Mesenteric fat pad (tissue), 1 donor: ENCODE results near the gene KDM1B. TPM values are rescaled to one million over a fixed set of nuclear protein-coding genes. Genes with fewer than 3 reads are reported as not detected.
"Not testable (repeated sequence)": the region's sequence is repeated elsewhere in the genome, so short reads cannot be mapped to it uniquely, and the experiment has no call there.

Source experiments
- DNase-seq: peaks from one replicate; pipeline ENCODE4 v3.0.0-alpha.2; 2020; ENCODE audit warnings: low spot score
- total RNA-seq: library from RNA; stranded (reverse); fragmentation: NEBNext Ultra II Directional; extraction: Animal tissue kit (Norgen Biotek cat#: 25700); gene quantifications from one replicate; pipeline ENCODE4 v1.2.1, GENCODE V29; 2021
- donor health status: DM: yes; HTN: yes; CAD: no.

KDM1B gene
- total RNA-seq, 1 donor from 2014 or later, result 13.3 TPM

DNA sequence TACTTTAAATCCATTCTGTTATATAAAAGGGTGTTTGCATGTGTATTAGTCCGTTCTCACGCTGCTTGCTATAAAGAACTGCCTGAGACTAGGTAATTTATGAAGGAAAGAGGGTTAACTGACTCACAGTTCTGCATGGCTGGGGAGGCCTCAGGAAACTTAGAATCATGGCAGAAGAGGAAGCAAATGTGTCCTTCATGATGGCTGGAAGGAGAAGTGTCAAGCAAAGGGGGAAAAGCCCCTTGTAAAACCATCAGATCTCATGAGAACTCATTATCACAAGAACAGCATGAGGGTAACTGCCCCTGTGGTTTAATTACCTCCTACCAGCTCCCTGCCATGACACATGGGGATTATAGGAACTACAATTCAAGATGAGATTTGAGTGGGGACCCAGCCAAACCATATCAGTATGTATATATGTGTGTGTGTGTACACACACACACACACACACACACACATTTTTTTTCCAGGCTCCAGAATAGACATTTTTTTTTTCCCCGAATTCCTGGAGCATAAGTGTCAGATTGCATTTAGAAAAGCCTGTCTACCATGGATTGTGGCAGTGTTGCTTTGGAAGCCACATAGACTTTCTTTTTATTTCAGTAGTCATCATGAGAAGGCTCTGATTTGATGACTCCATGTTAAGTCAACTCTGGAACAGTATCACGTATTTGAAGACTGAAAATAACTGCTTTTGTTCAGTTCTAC is 31.5 kb downstream of the KDM1B start:
- no peak for DNase-seq

DNA sequence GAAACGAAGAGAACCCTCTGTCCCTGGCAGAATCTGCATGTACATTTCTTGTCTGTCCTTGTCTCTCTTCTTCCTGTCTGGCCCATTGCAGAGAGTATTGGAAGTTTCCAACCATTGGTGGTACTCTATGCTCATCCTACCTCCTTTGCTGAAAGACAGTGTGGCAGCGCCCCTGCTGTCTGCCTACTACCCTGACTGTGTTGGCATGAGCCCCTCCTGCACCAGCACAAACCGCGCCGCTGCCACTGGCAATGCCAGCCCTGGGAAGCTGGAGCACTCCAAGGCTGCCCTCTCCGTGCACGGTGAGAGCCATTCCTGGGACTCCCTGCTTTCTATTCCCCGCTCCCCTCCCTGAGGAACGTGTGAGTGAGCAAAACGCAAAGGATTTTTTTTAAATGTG is 32.5 kb downstream of the KDM1B start:
- DNase-seq, result no peak

DNA sequence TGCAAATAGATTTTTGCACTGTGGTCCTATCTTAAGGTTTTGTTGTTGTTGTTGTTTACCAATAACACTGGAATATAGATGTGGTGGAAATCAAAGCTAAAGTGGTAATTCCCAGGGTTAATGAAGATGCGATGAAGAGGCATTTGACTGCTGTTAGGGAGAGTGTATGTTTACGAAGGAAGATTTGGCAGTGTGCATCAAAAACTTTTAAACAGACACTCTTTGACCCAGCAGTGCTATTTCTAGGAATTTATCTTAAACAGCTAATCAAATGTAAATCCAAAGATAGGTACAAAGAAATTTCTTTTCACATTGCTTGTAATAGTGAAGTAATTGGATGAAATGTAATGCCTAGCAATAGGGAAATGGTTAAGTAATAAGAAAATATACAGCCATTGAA is 34.0 kb downstream of the KDM1B start:
- no peak for DNase-seq

DNA sequence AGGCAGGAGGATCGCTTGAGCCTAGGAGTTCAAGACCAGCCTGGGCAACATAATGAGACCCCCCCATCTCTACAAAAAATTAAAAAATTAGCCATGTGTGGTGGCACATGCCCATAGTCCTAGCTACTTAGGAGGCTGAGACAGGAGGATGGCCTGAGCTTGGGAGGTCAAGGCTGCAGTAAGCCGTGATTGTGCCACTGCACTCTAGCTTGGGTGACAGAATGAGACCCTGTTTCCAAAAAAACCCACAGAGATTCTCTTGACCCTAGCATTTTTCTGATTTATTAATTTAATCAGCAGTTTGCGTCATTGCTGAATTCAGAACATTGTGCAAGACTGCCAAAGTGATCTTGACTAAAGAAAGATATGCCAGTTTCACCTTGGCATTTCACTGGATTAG is 36.8 kb downstream of the KDM1B start:
- no peak for DNase-seq

DNA sequence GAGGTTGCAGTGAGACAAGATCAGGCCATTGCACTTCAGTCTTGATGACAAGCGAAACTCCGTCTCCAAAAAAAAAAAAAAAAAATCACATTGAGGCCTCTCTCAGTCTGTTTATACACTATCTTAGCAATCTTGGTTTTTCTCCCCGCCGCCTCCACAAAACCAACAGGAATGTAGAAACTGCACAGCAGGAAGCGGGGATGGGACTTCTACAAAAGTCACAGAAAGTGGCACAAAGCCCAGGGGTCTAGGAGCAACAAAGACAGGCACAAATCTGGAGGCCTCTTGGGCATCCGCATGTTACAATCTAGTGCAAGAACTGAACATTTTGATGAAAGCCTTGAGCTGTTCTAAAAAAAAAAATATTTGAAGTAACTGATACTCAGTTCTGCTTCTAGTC is 48.6 kb downstream of the KDM1B start:
- no peak for DNase-seq

DNA sequence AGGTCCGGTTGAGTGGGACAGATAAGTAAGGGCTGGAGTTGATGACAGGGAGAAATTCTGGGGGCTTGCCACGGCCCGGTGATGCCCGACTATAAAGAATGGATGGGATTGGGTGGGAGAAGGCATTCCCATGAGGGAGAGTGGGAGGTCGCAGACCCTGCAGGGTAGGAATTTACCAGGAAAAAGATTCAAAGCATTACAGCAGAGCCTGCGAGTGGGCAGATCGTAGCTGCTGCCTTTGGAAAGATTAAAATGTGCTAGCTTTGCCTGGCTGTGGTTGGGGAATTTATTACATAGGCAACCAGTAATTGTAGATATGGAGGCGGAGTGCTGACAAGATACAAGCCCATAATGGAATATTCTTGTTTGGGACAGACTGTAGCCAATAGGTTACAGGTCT is 49.5 kb downstream of the KDM1B start:
- no peak for DNase-seq

DNA sequence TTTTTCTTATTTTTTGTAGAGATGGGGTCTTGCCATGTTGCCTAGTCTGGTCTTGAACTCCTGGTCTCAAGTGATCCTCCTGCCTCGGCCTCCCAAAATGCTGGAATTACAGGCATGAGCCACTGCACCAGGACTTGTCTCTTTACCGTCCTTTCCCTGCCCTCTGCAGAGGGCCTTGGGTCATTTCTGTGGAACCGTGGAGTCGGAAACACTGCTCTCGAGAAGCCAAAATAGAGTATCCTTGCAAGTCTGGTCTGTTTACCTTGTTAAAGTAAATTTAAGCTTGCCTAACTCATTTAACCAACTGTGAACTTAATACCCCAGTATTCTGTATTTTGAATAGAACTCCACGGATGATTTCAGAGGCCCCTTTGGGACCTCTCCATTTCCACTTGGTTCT is 51.4 kb downstream of the KDM1B start:
- DNase-seq, result no peak

DNA sequence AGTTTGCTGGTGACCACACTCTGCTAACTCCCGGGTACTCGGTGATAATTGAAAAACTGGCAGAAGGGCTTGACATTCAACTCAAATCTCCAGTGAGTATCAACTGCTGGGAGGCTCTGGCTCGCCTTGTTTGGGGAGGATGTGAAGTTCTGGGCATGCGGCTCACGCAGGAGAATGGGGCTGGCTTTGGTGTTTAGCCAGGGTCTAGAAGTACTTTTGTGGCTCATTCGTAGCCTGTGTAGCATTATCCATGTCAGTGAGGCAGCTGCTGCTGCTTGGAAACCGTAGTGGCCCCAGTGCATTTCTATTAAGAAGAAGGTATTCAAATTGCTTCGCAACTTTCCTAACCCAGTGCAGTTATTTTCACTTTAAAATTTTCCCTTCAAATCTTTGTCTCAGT is 52.2 kb downstream of the KDM1B start:
- DNase-seq, result no peak

DNA sequence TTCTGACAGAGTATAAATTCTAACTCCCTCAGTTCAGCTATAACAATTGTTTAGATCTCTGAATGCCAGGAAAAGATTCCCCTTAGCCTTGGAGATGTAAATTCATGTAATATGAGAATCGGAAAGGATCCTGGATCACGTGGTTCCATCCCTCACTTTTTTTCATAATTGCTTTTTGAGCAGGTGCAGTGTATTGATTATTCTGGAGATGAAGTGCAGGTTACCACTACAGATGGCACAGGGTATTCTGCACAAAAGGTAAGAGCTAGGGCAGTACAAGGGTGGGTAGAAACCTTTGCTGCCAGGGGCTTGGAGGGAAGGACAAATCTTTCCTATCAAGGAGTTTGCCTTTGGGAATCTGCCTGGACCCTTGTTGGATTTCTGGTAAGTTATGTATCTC is 52.7 kb downstream of the KDM1B start:
- DNase-seq, result no peak

DNA sequence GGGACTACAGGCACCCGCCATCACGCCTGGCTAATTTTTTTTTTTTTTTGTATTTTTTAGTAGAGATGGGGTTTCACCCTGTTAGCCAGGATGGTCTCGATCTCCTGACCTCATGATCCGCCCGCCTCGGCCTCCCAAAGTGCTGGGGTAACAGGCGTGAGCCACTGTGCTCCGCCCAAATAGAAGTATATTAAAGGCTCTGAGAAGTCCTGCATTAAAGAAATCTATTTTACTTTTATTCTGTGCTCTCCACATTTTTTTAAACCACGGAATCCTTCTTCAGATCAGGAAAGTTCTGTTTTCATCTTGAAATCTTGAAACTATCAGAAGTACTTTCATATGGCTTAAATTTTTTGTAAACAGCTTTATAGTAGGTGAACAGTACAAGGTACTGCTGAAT is 53.6 kb downstream of the KDM1B start:
- not testable (repeated sequence) for DNase-seq

DNA sequence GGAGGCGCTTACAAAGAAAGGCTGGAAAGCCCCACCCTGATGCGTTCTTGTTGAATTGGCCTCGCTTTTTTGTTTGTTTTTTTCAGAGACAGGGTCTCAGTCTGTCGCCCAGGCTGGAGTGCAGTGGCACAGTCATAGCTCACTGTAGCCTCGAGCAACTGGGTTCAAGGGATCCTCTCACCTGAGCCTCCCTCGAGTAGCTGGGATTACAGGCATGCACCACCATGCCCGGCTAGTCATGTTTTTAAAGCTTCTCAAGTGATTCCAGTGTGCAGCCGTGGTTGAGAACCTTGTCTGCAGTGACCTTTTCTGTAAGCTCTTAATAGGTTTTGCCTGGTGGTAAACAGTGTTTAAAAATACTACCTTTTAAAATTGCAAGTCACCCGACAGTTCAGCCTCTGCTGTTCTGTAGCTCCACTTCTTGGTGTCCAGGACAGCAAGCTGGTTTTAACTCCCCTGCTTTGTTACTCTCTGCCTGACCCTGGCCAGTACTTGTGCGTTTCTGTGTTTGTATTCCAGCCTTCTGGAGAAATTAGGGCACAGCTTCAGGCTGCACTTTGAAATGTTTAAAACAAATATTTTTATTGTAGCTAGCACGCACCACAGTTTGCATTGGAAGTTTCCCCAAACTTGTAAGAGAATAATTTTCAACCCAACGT is 54.4 kb downstream of the KDM1B start:
- no peak for DNase-seq

DNA sequence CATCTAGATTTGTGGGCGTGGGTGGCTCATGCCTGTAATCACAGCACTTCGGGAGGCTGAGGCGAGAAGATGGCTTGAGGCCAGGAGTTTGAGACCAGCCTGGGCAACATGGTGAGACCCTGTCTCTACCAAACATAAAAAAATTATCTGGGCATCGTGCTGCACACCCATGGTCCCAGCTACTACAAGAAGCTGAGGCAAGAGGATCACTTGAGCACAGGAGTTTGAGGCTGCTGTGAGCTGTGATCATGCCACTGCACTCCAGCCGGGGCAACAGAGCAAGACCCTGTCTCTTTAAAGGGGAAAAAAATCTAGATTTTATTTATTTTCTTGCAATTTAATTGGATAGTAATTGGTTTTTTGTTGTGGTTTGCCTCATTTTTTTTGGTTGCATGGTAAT is 55.5 kb downstream of the KDM1B start:
- DNase-seq, result no peak

DNA sequence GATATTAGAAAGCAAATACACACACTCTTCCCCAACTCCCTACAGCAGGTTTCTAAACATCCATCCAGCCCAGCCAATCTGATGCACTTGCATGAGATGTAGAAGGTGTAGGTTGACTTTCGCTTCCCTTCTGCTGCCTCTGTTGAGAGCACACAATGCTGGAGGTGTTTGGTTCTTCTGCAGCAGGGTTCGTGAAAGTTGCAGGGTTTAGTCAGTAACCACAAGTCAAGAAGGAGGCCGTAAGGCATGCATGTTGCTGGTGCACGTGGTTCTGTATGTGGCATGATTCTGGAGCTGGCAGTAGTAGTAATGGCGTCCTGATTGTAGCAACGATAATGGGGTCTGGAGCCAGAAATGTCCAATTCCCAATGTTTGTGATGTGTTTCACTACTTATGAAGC is 56.1 kb downstream of the KDM1B start:
- no peak for DNase-seq

DNA sequence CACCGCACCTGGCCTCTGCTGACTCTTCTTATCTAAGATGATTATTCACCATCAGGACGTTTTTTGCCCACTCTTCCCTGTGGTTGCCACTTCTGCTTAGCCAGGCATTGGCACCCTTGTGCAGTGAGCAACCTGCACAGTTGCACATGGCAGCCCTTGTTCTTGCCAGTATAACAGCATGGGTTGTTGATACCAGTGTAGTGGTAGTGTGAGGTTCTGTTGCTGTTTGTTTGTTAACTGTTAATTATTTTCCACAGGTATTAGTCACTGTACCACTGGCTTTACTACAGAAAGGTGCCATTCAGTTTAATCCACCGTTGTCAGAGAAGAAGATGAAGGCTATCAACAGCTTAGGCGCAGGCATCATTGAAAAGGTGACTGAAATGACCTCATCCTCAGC is 57.0 kb downstream of the KDM1B start:
- no peak for DNase-seq

DNA sequence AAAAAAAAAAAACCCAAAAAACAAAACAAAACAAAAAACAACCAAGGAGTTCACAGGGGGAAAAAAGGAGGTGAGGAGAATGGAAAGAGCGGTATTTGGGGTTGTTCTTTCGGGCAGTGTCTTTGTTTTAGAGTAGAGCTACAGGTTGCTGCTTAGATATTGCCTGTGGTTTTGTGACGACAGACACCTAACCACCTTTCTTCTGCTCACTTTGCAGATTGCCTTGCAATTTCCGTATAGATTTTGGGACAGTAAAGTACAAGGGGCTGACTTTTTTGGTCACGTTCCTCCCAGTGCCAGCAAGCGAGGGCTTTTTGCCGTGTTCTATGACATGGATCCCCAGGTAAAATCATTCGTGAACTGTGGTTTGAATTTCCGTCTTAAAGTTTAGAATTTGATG is 58.2 kb downstream of the KDM1B start:
- no peak for DNase-seq

DNA sequence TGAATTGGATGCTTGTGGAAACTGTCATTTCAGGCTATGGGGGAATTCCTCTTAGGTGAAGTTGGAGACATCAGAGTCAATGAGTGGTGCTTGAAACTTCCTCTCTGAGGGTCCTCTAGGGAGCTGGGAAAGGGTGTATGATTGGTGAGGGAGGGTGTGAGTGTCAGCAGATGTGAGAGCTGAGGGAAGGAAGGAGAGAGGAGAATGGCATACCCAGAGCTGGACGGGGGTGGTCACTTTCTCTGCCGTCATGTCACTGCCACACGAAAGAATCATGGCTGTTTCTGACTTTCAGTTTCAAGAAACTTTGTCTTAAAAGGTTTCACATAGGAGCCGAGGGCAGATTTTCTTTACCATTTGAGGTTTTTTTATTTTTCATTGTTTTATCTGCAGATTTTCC is 58.8 kb downstream of the KDM1B start:
- no peak for DNase-seq

DNA sequence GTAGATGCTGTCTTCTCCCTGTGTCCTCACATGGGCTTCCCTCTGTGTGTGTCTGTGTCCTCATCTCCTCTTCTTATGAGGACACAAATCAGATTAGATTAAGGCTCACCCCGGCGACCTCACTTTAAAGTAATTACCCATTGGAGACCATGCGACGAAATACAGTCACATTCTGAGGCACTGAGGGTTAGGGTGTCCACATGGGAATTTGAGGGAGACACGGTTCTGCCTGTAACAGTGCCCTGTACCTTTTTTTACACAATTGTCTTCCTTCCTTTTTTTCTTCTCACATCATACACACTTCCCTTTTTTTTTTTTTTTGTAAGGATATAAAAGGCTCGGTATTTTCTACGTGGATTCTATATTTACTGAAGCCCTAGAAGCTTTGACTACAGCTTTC is 60.2 kb downstream of the KDM1B start:
- DNase-seq, result no peak

DNA sequence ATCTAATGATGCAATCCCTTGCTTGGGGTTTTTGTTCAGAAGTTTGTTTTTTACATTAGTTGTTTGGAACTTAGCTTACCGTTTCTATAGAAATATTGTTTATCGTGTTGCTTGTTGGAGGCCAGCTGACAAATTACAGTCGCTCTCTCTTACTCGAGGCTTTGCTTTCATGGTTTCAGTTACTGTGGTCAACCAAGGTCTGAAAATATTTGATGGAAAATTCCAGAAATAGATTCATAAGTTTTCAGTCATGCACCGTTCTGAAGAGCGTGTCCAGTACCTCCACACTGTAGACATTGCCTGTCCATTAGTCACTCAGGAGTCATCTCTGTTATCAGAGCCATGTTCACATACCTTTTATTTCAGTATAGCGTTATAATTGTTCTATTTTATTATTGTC is 61.2 kb downstream of the KDM1B start:
- DNase-seq, result no peak

DNA sequence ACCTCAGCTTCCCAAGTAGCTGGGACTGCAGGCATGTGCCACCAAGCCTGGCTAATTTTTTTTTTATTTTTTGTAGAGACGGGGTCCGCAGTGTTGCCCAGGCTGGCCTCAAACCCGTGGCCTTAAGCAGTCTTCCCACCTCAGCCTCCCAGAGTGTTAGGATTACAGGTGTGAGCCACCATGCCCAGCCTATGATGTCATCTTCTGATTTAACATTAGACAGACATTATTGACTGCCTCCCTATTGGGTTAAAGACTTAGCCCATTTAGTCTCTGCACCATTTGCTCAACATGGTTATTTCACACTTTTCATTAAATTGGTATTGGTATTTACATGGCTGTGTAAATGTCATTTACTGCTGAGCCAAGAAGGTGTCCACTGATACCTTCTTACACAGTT is 63.0 kb downstream of the KDM1B start:
- no peak for DNase-seq

DNA sequence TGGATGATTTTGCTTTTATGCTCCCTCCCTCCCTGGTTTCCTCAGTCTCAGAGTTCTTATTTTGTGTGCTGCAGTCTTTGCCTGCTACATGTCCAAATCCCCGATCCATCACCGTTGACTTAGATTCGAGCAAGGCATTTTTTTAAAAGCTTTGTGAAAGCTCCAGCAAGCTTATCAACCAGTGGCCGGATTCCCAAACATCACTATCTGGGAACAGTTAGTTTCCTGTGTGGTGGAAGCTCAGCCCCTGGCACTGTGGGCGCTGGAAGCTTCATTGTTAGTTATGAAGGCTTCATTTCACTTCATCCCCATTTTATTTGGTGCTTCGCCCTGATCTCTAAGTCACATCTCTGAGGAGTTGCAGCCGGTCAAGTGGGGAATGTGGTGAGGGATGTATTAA is 64.4 kb downstream of the KDM1B start:
- no peak for DNase-seq

DNA sequence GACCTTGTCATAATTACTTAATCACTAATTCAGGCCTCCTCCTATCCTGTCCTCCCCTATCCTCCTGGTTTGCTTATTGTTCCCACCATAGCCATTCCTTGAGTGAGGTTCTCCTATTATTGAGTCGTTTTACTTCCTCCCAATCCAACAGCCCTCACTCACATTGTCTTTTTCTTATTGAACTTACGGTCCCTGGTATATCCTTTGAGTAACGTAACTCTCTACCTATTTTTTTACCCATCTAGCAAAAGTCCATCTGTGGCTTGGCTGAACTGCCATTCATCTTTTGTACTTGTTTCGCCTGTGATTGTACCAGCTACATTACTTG is 66.0 kb downstream of the KDM1B start:
- no peak for DNase-seq

DNA sequence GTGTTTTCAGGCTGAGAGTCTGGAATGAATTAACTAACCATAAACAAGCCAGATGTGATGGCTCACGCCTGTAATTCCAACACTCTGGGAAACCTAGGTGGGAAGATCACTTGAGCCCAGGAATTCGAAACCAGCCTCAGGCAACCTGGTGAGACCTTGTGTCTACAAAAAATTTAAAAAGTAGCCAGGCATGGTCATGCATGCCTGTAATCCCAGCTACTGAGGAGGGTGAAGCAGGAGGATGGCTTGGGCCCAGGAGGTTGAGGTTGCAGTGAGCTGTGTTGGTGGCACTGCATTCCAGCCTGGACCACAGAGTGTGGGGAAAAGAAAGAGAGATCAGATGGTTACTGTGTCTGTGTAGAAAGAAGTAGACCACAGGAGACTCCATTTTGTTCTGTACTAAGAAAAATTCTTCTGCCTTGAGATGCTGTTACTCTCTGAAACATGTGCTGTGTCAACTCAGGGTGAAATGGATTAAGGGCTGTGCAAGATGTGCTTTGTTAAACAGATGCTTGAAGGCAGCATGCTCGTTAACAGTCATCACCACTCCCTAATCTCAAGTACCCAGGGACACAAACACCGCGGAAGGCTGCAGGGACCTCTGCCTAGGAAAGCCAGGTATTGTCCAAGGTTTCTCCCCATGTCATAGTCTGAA is 71.4 kb downstream of the KDM1B start:
- not testable (repeated sequence) for DNase-seq

DNA sequence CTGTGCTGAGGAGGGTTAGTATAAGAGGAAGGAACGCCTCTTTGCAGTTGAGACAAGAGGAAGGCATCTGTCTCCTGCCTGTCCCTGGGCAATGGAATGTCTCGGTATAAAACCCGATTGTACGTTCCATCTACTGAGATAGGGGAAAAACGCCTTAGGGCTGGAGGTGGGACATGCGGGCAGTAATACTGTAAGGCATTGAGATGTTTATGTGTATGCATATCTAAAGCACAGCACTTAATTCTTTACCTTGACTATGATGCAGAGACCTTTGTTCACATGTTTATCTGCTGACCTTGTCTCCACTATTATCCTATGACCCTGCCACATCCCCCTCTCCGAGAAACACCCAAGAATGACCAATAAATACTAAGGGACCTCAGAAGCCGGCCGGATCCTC is 71.9 kb downstream of the KDM1B start:
- not testable (repeated sequence) for DNase-seq
